Stimulated activated CD8-positive, alpha-beta memory T cell treated with anti-CD3 and anti-CD28 coated beads, Interleukin-15, amount 100 ng/mL, for 4 hours (primary cell): ENCODE data around the gene HCRTR1.

ENCODE experiments used
- DNase-seq, 2 donors: peaks; one replicate each; pipeline ENCODE4 v3.0.0-alpha.2; 2020; ENCODE audit warnings: low read depth in 2 of 2

Gene HCRTR1

DNA sequence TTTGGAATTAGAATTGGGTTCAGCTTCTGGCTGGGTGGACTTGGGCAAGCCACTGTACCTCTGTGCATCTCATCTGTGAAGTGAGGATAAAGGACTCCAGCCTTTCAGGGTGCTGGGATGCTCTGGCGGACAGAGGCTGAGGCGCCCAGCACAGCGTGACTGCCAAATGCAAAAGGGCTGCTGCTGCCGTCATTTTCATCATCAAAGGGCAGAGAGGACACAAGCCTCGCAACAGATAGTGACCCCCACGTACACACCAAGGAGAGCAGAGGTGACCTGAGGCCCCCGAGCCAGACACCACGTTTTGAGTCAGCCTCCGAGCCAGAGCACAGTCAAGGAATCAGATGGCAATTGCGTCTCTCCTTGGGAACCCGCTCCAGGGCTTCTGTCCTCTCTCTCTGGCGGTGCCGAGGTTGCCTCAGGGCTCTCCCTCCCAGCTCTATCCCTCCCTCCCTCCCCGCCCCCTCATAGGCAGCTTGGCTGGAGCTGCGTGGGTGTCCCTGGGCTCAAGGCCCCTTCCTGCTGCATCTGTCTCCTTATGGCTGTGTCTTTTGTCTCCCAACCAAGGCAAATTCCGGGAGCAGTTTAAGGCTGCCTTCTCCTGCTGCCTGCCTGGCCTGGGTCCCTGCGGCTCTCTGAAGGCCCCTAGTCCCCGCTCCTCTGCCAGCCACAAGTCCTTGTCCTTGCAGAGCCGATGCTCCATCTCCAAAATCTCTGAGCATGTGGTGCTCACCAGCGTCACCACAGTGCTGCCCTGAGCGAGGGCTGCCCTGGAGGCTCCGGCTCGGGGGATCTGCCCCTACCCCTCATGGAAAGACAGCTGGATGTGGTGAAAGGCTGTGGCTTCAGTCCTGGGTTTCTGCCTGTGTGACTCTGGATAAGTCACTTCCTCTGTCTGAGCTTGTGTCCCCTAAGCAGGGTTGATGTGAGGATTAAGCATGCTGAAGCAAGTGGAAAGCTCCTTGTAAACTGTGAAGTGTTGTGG is 9.0 kb downstream of the HCRTR1 start:
- DNase-seq = no peak

GRCh38 chr1:31627301-31627929 is 9.9 kb downstream of the HCRTR1 start:
- DNase-seq = no peak

DNA sequence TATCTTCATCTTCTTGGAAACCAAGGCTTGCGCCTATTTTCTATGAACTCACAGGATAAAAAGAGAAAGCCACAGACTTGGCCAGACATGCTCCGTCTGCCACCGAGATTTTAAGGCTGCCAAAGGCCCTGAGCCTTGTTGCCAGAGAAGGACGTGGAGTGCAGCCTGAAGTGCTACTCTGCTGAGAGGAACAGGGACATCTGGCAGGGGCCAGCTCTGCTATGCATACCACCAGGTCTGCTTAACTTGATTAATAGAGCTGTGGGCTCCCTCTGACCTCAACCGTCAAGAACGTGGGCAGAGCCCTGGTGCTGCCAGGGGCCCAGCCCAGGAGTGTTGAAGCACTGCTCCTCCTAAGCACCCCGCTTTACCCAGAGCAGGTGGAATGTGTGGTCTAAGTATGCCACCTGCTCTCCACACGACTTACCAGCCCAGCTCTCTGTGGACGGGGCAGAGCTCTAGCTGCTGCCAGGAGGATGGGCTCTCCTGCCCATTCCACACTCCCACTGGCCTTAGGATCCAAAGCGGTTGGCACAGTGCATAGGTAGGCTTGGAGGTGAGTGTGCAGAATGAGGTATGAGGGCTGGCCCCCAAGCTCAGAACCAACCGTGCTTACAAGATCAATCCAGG is 10.6 kb downstream of the HCRTR1 start:
- DNase-seq = no peak

DNA sequence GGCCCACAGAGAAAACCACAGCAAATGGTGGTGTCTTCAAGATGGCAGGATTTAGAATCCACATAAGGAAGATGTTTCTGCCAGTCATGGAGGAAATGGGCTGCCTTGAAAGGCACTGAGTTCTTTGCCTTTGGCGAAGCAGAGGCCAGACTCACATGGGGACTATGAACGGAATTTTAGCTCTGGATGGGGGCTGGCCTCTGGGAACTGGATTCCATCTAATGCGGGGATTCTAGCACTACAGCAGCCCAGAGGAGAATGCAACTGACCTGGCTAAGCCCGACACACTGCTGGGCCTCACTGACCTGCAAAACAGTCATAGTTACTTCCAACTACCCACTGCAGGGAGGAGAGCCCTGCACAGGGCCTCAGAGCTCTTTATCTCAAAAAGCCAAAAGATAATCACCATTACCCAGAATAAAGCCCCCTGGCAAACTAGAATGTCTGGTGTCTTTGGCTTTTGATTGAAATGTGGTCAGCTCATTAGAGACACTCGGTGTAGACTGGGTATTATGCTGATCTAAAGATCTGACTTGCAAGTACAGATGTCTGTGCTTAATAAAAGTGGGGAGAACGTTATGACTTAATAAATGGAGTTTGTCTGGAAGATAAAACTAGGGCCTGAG is 11.6 kb downstream of the HCRTR1 start:
- DNase-seq = no peak

DNA sequence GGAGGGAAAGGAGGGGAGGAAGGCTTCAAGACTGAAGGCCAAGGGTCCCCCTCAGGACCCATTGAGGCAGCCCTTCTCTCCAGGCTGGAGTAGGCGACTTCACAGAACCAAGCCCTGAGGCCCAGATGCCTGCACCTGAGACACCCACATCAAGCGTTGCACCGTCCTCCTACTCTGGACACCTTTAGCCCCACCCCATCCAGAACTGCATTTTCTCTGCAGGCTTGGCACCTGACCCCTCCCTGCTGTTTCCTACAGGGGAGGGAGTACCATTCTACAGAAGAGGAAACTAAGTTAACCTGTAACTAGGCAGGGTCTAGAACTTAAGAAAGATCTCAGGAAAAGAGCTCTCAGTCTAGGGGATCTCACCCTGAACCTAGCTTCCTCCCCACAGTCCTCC is 15.2 kb downstream of the HCRTR1 start:
- DNase-seq = no peak

DNA sequence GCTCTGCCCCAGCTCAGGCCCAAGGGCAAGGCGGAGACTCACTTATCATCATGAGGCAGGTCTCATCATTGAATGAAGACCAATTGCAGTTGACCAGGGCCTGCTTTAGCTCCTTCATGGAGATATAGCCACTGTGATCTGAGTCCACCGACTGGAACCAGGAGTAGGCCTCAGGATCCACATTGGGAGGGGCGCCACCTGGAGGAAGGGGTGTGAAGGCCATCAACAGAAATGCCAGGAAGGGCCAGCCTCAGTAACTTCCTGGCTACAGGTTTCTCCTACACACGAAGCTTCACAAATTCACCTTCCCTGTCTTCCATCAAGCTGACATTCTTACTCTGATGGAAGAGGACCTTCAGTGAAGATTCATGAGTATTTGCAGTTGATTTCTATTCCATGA is 15.6 kb downstream of the HCRTR1 start:
- DNase-seq = no peak

GRCh38 chr1:31637915-31638673 is 20.6 kb downstream of the HCRTR1 start:
- DNase-seq = no peak

DNA sequence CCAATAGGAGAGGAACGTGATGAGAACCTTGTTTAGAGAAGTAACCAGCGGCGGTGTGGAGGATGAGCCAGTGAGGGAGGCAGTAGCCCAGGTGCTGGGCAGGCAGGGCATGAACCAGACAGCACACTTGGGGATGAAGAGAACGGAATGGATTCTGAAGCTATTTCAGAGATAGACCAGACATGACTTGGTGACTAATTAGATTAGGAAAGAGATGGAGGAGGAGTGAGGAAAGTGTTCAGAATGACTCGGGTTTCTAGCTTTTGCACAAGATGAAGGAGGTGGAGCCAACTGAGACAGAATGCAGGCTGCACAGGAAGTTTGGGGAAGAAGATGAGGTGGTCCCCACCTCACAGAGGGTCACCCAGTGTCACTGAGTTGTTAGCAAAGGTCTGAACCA is 22.1 kb downstream of the HCRTR1 start:
- no peak for DNase-seq

- no peak for DNase-seq
These were observed 22.7 kb downstream of the HCRTR1 start for GRCh38 chr1:31640179-31640578.

DNA sequence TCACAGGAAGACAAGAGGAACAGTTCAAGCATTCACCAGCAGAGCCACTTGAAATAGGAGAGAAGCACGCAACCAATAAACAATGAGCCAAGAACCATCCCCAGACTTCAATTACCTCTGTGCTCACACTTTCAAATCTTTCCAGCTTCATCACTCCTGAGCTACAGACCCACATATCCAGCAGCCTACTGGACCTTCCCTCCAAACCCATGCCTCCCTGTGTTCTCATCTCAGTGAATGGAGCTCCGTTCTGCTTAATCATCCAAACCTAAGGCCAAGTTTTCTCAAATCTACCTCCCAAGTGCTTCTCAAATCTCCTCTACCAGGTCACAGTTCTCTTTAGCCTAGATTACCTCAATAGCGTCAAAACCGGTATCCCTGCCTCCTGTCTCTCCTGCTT is 23.5 kb downstream of the HCRTR1 start:
- DNase-seq = no peak

GRCh38 chr1:31642366-31642765 is 24.9 kb downstream of the HCRTR1 start:
- no peak for DNase-seq

GRCh38 chr1:31642897-31643296 is 25.4 kb downstream of the HCRTR1 start:
- no peak for DNase-seq

- DNase-seq = no peak
These were observed 26.6 kb downstream of the HCRTR1 start for GRCh38 chr1:31643976-31644559.

DNA sequence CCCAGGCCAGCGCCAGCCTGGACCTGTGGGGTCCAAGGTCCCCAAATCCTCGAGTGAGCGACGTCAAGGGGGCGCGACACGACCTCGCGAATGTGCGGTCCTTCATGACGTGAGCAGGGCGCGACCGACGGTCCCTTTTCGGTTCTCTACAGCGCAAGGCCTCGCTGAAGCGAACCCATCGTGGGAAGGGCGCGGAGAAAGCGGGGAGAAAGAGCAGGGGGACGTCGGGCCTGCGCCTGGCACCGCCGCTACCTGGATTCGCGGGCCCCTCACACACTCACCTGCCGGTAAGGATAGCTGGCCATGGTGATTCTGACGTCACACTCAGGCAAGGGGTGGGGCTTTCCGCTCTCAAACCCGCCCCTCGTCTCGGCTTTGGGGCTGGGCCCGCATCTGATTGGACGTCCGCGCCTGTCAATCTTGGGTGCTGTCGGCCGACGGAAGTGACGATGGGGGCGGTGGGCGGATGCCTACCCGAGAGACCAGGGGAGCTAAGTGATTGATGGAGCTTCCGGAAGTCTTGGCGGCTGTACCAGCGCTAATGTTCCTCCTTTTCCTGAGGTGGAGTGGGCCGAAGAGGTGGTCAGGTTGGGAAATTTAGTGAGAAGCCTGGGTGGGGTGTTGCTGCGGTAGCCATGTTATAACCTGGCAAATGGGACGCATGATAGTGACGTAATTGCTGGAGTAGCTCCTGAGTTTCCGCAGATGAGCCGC is 27.2 kb downstream of the HCRTR1 start, which contains the start of gene PEF1:
TSS of gene PEF1 (minus strand) at position 317 of the 714 bp plus-strand sequence. CDS start at position 305, 12 bp downstream.
- DNase-seq = peak; percentile 96 to 99

DNA sequence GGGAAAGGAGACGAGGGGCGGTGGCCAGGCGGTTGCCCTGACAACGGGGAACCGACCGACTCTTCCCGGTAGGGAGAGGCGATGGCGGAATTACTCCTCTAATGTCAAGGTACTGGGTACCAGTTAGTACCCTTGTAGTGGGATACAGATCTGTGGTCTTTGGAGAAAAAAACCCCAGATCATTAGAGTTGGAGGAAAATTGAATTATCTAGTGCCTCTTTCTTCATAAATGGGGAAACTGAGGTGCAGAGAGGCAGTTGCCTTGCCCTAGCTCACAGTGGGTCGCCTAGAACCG is 27.7 kb downstream of the HCRTR1 start:
- no peak for DNase-seq

DNA sequence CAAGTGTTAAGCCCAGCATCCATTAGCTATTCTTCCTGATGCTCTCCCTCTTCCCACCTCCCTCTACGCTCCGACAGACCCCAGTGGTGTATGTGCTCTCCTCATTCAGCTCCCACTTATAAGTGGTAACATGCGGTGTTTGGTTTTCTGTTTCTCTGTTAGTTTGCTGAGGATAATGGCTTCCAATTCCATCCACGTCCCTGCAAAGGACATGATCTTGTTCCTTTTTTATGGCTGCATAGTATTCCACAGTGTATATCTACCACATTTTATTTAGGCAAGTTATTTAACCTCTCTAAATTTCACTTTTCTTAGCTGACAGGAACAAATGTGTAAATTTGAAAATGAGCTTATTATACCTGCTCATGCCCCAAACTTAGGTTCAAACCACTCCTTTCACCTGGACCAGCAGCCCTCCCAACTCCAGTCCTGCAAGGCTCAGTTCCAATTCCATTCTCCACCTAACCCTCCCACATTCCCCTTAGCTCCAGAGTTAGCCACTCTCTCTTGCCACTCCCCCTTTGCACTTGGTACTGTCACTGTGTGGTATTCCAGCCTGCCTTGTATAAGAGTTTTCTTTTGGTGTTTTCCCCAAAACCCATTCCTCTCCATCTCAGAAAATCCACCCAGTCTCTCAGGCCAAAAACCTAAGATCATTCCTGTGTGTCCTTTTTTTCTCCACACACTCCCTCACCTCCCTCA is 28.9 kb downstream of the HCRTR1 start:
- no peak for DNase-seq

- no peak for DNase-seq
These were observed 29.6 kb downstream of the HCRTR1 start for GRCh38 chr1:31647106-31647505.

- no peak for DNase-seq
These were observed 30.7 kb downstream of the HCRTR1 start for GRCh38 chr1:31648190-31648589.

GRCh38 chr1:31648641-31649357 is 31.3 kb downstream of the HCRTR1 start:
- DNase-seq = no peak
